ENCODE data around the gene SAMMSON. TPM values are rescaled to one million over a fixed set of nuclear protein-coding genes. Genes with fewer than 3 reads are reported as not detected.

Gene SAMMSON
- total and polyA plus RNA-seq, 4 donors = not detected

DNA sequence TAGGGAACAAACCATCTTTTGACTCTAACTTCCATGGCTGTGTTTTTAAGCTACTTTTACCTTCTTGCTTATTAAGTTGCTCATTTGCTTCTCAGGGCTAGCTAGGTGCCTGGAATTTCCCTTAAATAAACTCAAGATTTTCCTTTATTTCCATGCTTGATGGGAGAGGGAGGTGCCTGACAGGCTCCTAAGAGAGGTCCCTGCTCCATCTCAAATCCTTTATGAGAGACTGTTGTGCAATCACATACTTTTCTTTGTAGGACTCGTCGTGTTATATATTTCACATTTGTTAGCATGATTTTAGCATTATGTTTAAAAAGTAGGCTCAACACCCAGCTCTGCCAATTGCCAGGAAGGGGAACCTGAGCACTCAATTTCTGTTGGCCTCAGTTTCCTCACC, 95.7 kb downstream of the SAMMSON start:
- Histone ChIP-seq H3K4me3 (ENCODE audit: low read depth in 1 of 3, low read length in 3 of 3) (no peak overlapping the region), H3K9me3 (ENCODE audit: control insufficient read depth in 4 of 4, low read length in 3 of 4) (no peaks in the 10 kb centered on the region), H3K9ac (ENCODE audit: low read depth in 1 of 2, low read length in 2 of 2) (no peak overlapping the region), H3K27ac (ENCODE audit: low read depth in 1 of 2, low read length in 2 of 2) (no peak overlapping the region), H3K4me1 (ENCODE audit: control insufficient read depth in 4 of 4, insufficient read depth in 4 of 4, low read length in 3 of 4) (no peaks in the 10 kb centered on the region), H3K27me3 (ENCODE audit: control insufficient read depth in 4 of 4, insufficient read depth in 4 of 4, low read length in 3 of 4) (no peaks in the 10 kb centered on the region), H3K36me3 (ENCODE audit: control insufficient read depth in 4 of 4, insufficient read depth in 3 of 4, low read depth in 1 of 4, low read length in 3 of 4) (no peaks in the 10 kb centered on the region)
- TF ChIP-seq CTCF (IDR thresholded peaks at IDR 0.05; ENCODE audit: low read depth, low read length, missing input control) (no peak), SP1 (IDR thresholded peaks at IDR 0.05) (no peak), HNF4A (conservative IDR thresholded peaks at IDR 0.05) (no peak), JUND (IDR thresholded peaks at IDR 0.05) (no peak), GABPA (IDR thresholded peaks at IDR 0.05 in 1 of 2, conservative IDR thresholded peaks at IDR 0.05 in 1 of 2) (no peak), FOXA2 (IDR thresholded peaks at IDR 0.05) (no peak), NR2F2 (IDR thresholded peaks at IDR 0.05) (no peak), FOXA1 (IDR thresholded peaks at IDR 0.05) (no peak)
- TF ChIP-seq, protein P1, sequence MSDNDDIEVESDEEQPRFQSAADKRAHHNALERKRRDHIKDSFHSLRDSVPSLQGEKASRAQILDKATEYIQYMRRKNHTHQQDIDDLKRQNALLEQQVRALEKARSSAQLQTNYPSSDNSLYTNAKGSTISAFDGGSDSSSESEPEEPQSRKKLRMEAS (IDR thresholded peaks at IDR 0.05) = no peak
- TF ChIP-seq, protein P2, sequence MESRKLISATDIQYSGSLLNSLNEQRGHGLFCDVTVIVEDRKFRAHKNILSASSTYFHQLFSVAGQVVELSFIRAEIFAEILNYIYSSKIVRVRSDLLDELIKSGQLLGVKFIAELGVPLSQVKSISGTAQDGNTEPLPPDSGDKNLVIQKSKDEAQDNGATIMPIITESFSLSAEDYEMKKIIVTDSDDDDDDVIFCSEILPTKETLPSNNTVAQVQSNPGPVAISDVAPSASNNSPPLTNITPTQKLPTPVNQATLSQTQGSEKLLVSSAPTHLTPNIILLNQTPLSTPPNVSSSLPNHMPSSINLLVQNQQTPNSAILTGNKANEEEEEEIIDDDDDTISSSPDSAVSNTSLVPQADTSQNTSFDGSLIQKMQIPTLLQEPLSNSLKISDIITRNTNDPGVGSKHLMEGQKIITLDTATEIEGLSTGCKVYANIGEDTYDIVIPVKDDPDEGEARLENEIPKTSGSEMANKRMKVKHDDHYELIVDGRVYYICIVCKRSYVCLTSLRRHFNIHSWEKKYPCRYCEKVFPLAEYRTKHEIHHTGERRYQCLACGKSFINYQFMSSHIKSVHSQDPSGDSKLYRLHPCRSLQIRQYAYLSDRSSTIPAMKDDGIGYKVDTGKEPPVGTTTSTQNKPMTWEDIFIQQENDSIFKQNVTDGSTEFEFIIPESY (IDR thresholded peaks at IDR 0.05) = no peak
- TF ChIP-seq, protein P3, sequence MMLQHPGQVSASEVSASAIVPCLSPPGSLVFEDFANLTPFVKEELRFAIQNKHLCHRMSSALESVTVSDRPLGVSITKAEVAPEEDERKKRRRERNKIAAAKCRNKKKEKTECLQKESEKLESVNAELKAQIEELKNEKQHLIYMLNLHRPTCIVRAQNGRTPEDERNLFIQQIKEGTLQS (IDR thresholded peaks at IDR 0.05) = no peak
- TF ChIP-seq, protein P4, sequence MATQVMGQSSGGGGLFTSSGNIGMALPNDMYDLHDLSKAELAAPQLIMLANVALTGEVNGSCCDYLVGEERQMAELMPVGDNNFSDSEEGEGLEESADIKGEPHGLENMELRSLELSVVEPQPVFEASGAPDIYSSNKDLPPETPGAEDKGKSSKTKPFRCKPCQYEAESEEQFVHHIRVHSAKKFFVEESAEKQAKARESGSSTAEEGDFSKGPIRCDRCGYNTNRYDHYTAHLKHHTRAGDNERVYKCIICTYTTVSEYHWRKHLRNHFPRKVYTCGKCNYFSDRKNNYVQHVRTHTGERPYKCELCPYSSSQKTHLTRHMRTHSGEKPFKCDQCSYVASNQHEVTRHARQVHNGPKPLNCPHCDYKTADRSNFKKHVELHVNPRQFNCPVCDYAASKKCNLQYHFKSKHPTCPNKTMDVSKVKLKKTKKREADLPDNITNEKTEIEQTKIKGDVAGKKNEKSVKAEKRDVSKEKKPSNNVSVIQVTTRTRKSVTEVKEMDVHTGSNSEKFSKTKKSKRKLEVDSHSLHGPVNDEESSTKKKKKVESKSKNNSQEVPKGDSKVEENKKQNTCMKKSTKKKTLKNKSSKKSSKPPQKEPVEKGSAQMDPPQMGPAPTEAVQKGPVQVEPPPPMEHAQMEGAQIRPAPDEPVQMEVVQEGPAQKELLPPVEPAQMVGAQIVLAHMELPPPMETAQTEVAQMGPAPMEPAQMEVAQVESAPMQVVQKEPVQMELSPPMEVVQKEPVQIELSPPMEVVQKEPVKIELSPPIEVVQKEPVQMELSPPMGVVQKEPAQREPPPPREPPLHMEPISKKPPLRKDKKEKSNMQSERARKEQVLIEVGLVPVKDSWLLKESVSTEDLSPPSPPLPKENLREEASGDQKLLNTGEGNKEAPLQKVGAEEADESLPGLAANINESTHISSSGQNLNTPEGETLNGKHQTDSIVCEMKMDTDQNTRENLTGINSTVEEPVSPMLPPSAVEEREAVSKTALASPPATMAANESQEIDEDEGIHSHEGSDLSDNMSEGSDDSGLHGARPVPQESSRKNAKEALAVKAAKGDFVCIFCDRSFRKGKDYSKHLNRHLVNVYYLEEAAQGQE (IDR thresholded peaks at IDR 0.05) = no peak
- WGBS = 90% methylated on average over 2 of the region's 2 CpGs
- DNase-seq (ENCODE audit: low spot score) = no peak

DNA sequence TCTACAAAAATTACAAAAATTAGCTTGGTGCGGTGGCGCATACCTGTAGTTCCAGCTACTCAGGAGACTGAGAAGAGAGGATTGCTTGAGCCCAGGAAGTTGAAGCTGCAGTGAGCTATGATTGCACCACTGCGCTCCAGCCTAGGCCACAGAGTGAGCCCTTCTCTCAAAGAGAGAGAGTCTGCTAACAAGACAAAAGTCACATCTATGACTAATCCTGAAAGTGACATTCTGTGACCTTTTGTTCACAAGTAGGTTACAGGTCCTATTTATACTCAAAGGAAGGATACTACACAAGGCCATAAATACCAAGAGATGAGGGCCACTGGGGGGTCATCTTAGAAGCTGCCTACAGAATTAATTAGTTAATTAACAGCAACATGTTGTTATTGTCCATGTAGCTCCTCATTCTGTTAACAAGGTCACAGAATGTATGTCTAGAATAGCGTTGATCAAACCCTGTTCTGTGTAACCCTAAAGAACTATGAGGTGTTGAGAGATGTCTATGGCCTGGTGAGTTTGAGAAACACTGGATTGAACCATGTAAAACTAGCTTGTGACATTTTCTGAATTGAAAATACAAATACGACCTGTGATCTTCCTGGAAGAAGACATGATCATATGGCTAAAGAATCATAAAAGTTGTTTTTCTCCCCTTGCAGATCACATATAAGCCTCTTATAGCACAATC, 97.0 kb downstream of the SAMMSON start:
- no peak overlapping the region for H3K27ac ChIP-seq (ENCODE audit: low read depth in 1 of 2, low read length in 2 of 2)
- no peak for DNase-seq (ENCODE audit: low spot score)
- H3K36me3 ChIP-seq (ENCODE audit: control insufficient read depth in 4 of 4, insufficient read depth in 3 of 4, low read depth in 1 of 4, low read length in 3 of 4) = no peaks in the 10 kb centered on the region
- no peak for TF ChIP-seq NR2F2 (IDR thresholded peaks at IDR 0.05)
- TF ChIP-seq TAF1 (conservative IDR thresholded peaks at IDR 0.05) = no peak
- no peak for TF ChIP-seq RAD21 (IDR thresholded peaks at IDR 0.05)
- TF ChIP-seq HNF4A (conservative IDR thresholded peaks at IDR 0.05) = no peak
- TF ChIP-seq FOXA1 (IDR thresholded peaks at IDR 0.05) = no peak
- no peak for TF ChIP-seq SP1 (IDR thresholded peaks at IDR 0.05)
- TF ChIP-seq JUND (IDR thresholded peaks at IDR 0.05) = no peak
- TF ChIP-seq, protein P4 (IDR thresholded peaks at IDR 0.05) = no peak
- no peak overlapping the region for H3K4me3 ChIP-seq (ENCODE audit: low read depth in 1 of 3, low read length in 3 of 3)
- WGBS = 94% methylated on average over 5 of the region's 5 CpGs
- H3K9ac ChIP-seq (ENCODE audit: low read depth in 1 of 2, low read length in 2 of 2) = no peak overlapping the region
- no peaks in the 10 kb centered on the region for H3K27me3 ChIP-seq (ENCODE audit: control insufficient read depth in 4 of 4, insufficient read depth in 4 of 4, low read length in 3 of 4)
- H3K9me3 ChIP-seq (ENCODE audit: control insufficient read depth in 4 of 4, low read length in 3 of 4) = no peaks in the 10 kb centered on the region
- no peaks in the 10 kb centered on the region for H3K4me1 ChIP-seq (ENCODE audit: control insufficient read depth in 4 of 4, insufficient read depth in 4 of 4, low read length in 3 of 4)

Data from liver (tissue), 9 donors.